NCI-H345 treated with DMSO at 0.1 percent for 48 hours (cell line): ENCODE results near the gene IL1RL2.

Experiments used
- DNase-seq: peaks from one replicate; lab custom pipeline; 2025; ENCODE audit not compliant: unreplicated experiment; lab: John Stamatoyannopoulos, UW

The IL1RL2 gene

DNA sequence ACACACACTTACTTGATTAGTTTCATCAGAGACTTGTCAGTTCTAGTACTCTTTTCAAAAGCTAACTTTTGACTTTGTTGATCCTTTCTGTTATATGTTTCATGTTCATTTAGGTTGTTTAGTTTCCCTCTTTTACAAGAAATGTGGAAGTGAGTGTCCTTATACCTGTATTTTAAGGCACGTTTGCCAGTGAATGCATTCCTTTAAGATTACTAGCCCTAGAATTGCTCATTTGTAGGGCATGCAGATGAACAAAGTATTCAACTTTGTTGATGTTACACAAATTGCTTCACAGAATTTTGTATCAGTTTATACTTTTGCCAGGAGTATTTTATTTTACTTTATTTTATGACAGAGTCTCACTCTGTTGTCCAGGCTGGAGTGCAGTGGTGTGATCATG lies 6.3 kb downstream of the IL1RL2 start:
- DNase-seq: no peak

DNA sequence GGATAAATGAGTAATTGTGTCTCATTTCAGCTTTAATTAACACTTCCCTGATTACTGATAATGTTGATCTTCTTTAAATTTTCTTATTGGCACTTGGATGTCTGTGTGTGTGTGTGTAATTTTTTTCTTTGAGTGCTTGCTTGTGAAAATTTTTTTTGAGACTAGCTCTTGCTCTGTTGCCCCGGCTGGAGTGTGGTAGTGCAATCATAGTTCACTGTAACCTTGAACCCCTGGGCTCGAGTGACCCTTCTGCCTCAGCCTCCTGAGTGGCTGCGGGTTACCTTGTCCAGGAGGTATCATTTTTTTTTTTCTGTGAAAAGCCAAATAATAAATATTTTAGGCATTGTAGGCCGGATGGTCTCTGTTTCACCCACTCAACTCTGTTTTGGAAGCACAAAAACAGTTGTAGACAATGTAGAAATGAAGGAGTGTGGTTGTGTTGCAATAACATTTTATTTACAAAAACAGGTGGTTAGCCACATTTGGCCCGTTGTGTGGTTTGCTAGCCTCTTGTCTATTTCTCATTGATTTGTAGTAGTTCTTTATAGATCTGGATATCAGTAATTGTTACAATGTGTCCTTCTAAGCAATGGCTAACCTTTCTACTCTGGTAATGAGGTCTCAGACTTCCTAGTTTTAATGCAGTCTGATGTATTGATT lies 7.9 kb downstream of the IL1RL2 start:
- DNase-seq: no peak

DNA sequence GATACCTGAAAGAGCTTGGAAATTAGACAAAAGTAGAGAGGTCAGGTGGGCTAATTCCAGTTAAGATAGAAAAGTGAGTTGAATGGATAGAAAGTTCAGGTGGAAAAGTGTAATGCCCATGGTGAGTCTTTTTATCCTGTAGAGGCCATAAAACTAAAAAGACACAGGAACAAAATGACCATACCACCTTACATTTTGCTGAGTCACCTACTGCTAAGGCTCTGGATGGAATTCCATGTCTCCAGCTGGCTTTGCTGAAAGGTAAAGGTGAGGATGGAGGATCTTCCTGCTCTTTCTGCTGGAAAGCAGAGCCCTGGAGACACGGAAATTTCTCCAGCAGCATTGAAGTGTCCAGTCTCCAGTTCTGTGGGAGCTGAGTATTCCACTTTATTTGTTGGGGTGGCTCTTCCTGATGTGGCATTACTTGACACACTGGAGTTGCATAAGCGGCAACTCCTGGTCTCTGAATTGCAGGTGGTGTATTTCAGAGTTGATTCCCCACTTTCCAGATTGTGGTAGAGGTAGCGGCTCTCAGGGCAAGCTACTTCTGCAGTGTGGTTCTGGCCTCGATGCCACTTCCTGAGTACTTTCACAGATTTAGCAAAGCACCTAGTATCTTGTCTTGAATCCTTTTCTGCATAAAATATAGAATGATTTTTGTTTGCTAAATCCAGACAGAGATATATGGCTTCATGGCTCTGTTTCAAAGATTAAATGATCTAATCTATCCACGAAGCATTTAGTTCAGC lies 10.7 kb downstream of the IL1RL2 start:
- no peak for DNase-seq

DNA sequence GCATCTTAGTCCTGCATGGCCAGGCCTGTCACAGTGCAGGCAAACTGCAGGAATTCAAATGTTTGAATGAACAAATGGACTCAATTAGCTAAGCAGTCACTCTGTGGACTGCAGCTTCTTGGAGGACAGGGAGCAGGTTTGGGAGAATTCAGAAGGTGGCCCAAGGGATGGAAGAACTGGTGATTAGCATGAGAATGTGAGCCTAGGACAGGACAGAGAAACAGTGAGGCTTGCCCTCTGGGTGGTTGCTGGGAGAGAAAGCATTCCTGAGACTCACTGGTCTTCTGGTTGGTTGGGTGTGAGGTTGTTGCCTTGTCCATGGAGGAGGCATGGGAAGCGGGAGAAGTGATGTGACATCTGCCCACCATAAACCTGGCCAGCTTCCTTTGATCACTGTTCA lies 13.7 kb downstream of the IL1RL2 start:
- DNase-seq: no peak

DNA sequence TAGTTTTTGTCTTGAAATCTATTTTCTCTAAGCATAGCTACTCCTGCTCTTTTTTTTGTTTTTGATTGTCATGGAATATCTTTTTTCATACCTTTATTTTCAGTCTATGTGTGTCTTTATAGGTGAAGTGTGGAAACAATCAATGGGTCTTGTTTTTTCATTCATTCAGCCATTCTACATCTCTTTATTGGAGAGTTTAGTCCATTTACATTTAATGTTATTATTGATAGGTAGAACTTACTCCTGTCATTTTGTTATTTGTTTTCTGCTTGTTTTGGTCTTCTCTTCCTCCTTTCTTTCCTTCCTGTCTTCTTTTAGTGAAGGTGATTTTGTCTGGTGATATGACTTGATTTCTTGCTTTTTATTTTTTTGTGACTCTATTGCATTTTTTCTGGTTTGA lies 17.8 kb downstream of the IL1RL2 start:
- no peak for DNase-seq

DNA sequence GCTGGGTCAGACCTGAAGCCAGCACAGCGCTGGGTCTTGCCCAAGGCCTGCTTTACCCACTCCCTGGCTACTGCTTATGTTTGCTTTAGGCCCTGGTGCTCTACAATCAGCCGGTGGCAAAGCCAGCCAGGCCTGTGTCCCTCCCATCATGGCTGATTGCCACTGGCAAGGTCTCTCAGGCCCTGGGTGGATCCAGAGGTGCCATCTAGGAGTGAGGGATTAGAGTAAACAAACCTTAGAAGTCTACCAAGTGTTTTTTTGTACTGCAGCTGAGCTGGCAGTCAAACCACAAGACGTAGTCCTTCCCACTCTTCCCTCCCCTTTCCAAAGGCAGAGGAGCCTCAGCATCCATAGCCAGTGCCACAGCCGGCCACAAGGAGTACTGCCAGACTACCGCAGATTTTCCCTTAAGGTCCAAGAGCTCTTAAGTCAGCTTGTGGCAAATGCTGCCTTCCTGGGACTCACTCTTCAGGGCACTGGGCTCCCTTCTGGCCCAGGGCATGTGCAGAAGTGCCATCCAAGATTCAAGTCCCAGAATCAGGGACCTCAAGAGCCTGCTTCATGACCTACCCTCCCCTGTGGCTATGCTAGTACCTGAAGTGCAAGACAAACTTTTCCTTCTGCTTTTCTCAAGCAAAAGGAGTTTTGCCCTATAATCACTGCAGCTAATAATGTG lies 20.0 kb downstream of the IL1RL2 start:
- no peak for DNase-seq

DNA sequence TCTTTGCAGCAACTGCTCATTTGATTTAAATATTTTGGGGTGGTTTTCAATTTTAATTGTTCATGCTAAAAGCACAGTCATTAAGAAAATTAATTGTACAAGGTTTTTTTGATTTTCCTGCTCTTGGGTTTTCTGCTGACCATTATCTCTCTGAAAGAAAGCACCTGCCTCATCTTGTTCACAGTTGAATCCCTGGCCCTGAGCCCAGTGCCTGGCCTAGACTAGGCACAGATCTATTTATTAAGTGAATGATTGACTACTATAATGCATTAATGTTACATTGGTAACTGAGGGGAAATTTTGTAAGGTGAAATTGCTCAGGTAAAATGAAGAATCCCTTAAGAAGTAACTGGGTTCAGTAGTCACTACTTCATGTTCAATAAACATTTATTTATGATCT lies 22.0 kb downstream of the IL1RL2 start:
- DNase-seq: no peak

DNA sequence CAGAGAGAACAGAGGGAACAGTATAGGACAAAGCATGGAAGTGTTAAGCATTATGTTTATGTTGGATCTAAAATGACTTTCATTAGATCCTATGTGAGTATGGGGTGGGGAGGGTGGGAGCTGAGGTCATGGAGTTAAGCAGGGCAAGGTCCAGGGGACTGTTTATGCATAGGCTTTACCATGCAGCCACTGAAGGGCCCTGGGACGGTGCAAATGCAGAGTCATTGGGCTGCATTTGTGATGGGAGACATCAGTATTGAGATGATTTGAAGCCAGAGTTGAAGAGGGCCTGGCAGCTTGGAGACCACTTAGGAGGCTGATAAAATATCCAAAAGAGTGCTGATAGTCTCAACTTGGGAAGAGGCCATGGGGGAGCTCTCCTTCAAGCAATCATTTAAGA lies 22.7 kb downstream of the IL1RL2 start:
- DNase-seq: no peak

DNA sequence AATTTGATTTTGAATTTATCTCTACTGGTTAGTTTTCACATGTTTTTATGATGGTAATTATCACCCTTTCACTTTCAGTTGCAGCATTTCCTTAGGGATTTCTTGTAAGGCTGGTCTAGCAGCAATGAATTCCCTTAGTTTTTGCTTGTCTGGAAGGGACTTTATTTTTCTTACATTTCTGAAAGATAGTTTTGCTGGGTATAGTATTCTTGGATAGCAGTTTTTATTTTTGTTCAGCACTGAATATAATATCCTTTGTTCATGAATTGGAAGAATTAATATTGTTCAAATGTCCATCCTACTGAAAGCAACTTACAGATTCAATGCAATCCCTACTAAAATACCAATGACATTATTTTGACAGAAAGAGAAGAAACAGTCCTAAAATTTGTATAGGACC lies 30.2 kb downstream of the IL1RL2 start:
- no peak for DNase-seq

DNA sequence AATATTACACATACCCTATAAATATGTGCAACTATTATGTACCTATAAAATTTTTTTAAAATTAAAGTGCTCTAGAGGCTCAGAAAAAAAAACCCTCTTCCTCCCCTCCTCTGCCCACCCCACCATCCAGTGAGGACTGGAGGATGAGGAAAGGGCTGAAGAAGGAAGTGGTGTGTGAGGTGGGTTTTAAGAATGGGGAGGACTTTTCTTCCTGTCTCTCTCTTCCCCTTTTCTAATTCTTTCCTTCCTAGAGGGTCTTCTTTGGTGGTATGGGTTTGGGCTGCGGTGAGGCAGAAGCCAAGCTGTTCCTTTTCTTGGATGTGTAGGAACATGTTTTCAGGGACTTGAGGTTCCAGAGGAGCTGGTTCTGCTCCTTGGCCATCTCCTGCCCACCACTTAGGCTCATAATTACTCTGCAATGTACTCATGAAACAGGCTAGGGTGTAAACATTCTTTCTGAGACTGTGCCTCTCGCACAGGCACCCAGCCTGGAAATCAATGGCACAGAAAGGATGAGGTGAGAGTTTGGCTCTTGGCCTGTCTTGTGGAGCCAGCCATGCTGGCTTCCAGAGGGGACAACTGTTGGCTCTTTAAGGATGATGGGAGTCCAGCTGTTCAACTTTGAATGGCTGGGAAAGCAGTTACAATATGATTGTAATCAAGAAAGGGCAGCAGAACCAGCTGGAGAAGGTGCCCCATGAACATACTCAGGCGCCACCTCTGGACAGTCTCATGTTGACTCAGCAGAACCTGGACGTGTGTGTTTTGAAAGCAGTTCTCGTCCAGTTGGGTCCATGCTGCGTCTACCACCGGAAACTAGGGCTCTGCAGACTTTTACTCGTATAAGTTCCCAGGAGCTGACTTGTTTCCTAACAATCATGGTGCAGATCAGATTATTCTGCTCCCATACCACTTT lies 38.3 kb downstream of the IL1RL2 start:
- DNase-seq: no peak

DNA sequence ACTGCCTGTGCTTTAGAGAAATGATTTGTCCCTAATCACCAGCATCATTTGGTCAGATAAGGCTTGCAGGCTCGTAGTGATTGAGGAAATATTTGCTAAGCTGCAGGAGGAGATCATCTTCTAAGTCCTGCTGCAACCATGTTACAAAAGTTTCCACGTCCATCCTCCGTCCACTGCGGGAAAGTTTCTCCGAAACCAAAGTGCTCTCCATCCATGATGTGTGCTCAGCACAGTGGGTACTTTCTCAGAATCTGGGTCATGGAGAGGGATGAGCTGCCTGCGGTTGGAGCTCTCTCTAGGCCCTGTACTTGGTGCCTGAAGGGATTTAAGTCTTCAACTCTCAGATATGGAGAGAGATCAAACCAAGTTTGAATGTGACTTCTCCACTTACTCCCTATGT lies 39.3 kb downstream of the IL1RL2 start:
- DNase-seq: no peak

DNA sequence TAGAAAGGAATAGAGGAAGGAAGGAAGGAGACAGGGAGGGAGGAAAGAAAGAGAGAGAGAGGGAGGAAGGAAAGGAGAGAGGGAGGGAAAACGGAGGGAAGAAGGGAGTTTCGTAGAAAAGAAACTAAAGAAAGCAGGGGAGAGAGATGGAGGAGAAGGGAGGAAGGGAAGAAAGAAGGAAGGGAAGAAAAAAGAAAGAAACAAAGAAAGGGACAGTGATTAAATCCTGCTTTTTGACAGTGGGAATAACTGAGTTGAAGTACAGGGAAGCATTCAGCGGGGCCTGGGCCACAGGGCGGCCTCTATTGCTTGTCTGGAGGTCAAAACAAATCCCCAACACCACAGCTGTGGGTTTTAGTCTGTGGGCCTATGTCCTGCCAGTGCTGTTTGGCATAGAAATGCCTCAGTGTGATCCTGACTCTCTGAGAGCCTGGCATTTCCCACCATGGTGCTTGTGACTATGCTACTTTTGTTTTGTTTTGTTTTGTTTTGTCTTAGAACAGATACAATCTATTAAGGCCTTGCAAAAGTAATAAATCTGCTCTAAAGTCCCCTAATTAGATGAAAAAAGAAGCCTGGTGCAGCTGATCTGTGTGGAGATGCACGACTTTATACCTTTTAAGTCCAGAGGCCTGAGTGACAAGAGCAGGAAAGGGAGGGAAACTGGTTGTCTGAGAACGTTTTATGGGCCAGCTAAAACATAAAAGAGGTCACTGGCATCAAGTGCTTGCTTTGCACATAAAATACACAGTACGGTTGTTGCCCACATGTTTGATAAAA lies 40.0 kb downstream of the IL1RL2 start:
- no peak for DNase-seq

DNA sequence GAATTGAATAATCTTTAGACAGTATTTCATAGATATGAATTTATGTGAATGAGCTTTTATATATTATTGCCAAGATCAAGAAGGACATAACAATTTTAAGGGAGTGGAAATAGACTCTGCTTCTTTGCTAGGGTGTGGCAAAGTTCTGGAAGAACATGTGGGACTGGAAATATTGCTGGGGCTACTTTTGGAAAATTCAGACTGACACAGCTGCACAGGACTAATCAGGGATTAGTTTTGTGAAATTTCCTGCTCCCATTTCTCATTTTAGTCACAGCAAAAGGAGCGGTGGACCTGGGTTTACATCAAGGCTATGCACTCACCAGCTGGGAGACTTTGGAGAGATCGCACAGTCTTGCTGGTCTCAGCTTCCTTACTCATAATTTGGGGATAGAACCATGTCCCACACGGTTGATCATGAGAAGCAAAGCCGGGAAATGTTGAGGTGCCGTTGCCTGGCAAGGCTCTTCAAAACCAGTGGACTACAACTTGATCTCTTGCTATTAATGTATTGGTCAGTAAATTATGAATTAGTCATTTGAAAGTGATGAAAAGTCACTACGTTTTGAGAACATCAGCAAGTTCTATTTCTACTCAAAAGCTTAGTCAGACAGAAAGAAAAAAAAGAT lies 42.4 kb downstream of the IL1RL2 start:
- DNase-seq: no peak

DNA sequence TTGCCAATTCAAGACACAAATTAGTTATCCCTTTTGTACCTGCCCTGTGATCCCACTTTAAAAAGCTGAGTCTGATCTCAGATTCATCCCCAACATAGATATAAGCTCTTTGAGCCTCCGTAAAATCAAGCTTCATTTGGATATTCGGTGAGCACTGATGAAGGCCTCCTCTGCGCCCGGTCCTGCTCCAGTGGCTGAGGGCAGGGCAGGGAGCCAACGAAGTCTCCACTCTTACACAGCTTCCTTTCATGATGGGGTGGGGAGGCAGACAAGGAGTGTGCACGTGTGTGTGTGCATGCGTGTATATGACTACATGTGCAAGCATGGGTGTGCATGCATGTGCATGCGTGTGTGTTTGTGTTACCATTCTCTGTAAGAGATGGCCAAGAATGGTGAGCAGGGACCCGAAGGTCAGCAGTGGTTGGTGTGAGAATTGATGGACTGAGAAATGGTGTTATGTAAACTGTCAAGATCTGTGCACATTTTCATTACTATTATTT lies 43.6 kb downstream of the IL1RL2 start:
- no peak for DNase-seq

DNA sequence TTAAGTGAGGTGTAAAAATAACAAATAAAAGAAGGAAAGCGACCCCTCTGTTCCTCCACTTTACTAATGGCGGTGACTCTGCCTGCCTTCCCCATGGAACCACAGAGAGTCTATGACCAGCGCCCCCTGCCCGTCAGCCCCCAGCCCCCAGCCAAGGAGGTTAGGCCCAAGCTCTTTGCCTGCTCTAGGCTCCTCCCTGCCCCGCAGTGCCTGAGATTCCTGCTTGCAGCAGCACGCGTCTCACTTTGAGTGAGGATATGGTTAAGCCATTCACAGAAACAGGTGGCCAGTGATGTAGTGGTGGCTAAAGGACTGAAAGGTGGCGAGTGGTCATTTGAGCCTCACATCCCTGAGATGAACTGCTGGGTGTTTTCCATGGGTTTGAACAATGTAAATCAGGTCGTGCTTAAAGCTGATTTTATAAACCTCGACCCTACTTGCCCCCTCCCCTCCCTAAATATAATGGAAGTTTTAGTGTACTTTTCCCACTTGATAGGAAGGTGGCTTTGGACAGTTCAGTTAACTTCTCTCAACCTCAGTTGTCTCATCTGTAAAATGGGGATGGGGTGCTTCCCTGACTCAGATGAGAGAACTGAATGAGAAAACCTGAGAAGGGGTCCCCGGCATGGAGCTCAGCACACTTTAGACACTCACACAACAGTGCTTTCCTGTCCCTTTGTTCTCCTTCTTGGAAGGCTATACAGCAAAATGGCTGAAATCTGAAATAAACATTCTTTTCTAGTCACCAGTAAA lies 46.5 kb downstream of the IL1RL2 start:
- no peak for DNase-seq

DNA sequence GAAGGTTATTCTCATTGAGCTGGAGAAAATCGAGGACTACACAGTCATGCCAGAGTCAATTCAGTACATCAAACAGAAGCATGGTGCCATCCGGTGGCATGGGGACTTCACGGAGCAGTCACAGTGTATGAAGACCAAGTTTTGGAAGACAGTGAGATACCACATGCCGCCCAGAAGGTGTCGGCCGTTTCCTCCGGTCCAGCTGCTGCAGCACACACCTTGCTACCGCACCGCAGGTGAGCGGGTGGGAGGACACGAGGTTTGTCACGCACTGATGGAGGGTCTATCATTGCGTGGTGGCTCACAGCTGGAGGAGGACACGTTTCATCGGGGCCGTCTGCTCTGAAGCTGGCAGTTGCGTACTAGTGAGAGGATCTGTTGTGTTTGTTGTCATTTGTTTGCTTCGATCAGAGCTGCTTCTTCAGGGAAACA lies 48.2 kb downstream of the IL1RL2 start:
- DNase-seq: no peak

DNA sequence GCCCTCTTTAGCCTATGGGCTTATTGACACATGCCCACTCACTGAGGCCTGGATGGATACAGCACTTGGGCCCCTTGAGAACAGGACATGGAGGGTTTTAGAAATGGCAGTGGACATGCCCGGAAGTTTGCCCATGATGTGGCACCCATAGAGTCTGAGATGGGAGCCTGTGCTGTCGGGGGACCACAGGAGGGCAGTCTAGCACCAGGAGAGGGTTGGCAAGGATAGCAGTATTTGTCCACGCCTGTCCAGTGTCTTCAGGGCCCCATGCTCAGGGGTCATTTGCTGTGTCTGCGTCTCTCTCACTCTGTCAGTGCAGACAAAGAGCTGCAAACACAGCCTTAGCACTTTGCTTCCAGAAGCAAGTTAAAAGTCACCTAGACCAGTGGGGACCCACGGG lies 48.7 kb downstream of the IL1RL2 start:
- DNase-seq: no peak

DNA sequence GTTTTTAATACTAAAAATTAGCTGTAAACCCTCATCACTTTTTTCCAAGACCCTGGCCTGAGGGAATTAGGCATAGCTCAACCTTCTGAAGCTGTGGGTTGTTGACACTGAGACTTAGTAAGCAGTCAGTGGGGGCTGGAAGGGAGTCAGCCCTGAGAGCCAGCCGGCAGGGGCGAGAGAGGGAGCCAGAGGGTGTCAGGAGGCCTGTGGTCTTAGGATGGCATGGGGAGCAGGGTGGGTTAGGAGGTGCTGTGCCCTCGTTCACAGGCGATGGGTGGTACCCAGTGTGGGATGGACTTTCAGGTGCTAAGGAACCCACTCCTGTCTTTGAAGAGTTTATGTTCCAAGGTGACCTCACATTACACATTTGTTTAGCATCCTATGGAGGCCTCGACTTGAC lies 49.3 kb downstream of the IL1RL2 start:
- no peak for DNase-seq

DNA sequence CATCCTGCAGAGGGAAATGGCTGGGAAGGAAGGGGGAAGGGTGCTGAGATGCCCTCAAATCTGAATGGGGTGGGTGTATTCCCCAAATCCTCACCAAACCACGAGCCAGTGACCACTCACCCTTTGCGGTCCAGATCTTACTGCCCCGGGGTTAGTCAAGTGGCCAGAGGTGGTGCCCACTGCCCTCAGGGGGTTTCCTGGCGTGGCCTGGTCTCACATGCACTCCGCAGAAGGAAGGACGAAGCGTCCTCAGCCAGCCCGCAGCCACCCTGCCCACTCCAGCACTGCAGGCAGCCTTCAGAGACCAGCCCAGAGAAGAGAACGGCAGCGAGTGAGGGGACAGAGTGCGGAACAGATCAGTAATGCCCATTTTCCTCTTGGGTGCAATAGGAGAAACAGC lies 50.4 kb downstream of the IL1RL2 start:
- no peak for DNase-seq
